Brain microvascular endothelial cell (primary cell): Measurements from ENCODE around the gene SHISA7.
"Not testable (repeated sequence)": the region's sequence is repeated elsewhere in the genome, so short reads cannot be mapped to it uniquely, and the experiment has no call there.

Source experiments
- DNase-seq: peaks from one replicate; pipeline ENCODE4 v3.0.0-alpha.2; 2020
- H3K27ac ChIP-seq: fragments of 250-450 bp; sonication (Bioruptor Pico); 2 replicates; pipeline ENCODE4 v1.5.1; 2020; ENCODE audit warnings: mild to moderate bottlenecking, moderate library complexity
- H3K27me3 ChIP-seq: fragments of 250-450 bp; sonication (Bioruptor Pico); replicated peaks from 2 replicates; pipeline ENCODE4 v1.5.1; 2020; ENCODE audit warnings: mild to moderate bottlenecking
- H3K36me3 ChIP-seq: fragments of 250-450 bp; sonication (Bioruptor Pico); replicated peaks from 2 replicates; pipeline ENCODE4 v1.5.1; 2020; ENCODE audit warnings: mild to moderate bottlenecking
- H3K4me3 ChIP-seq: 2 replicates; pipeline ENCODE4 v1.5.1; 2011; ENCODE audit warnings: low read depth, mild to moderate bottlenecking, control low read depth, low read length, moderate library complexity
- in situ Hi-C: cut with HindIII; loops from 2 replicates; pipeline ENCODE4 v1.10.0; 2017; ENCODE audit warnings: low sequenced_read_pairs, low pct_ligation_motif_present
- TF ChIP-seq, protein P1 (sequence below): IDR thresholded peaks from 2 replicates; pipeline ENCODE4 v1.5.1; 2011; ENCODE audit warnings: low read depth, mild to moderate bottlenecking, moderate library complexity, low read length, control low read depth, inconsistent platforms; ENCODE audit errors: missing control alignments

The SHISA7 gene

DNA sequence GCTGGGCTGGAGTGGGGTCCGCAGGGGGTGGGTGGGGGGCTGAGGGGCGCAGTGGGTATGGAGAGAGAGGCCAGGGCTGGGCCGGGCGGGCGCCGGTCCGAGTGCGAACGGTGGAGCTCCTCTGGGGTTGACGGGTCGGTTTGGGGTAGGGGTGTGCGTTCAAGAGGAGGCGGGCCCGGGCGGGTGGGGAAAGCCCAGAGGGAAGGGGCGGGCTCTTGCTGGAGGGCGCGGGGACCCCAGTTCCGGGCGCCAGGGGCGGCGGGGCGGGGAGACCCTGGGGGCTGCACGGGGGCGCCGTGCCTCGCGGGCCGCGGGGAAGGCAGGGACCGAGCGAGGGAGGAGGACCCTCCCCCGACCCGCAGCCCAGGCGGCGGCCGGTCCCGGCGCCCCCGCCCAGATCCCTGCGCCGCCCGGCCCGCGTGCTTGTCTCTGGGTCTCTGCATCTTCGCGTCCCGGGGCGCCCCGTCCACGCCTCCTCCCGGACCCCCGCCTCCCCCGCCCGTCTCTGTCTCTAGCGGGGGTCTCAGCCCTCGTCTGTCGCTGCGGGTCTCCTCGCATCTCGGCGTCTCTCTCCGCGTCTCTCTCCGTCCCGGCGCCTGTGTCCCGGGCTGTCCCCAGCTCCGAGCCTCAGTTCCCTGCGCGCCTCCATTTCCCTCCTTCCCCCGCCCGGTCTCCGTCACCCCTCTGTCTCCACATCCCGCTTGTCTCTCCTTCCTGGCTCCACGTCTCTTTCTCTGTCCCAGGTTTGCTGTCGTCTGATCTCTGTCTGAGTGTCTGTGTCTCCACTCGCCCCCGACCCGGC, 8.3 kb upstream of the SHISA7 start:
- Histone ChIP-seq H3K36me3 (no peaks in the 10 kb centered on the region), H3K27me3 (peaks cover 17% of the 10 kb centered on the region), H3K27ac (no peak overlapping the region), H3K4me3 (no peak overlapping the region)
- TF ChIP-seq, protein P1, sequence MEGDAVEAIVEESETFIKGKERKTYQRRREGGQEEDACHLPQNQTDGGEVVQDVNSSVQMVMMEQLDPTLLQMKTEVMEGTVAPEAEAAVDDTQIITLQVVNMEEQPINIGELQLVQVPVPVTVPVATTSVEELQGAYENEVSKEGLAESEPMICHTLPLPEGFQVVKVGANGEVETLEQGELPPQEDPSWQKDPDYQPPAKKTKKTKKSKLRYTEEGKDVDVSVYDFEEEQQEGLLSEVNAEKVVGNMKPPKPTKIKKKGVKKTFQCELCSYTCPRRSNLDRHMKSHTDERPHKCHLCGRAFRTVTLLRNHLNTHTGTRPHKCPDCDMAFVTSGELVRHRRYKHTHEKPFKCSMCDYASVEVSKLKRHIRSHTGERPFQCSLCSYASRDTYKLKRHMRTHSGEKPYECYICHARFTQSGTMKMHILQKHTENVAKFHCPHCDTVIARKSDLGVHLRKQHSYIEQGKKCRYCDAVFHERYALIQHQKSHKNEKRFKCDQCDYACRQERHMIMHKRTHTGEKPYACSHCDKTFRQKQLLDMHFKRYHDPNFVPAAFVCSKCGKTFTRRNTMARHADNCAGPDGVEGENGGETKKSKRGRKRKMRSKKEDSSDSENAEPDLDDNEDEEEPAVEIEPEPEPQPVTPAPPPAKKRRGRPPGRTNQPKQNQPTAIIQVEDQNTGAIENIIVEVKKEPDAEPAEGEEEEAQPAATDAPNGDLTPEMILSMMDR, result no peak
- in situ Hi-C loops, result no loop called here
- DNase-seq, result no peak

DNA sequence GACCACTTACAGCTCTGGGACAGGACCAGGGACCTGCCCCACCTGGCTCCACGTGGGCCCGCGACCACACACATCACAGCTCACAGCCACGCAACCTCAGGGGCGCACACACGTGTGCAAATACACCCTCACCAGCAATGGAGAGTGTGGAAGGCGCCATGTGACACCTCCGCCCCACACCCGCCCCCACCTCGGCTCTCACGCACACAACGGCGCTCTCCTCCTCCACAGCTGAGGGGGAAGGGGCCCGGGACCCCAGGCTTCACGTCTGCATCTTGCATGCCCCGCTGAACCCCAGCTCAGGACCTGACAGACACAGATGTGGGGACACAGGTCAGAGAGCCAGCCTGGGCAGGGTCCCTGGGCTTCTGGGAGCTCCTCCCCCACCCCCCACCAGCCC, 6.4 kb upstream of the SHISA7 start:
- Histone ChIP-seq H3K4me3 (no peak overlapping the region), H3K27ac (no peak overlapping the region), H3K36me3 (no peaks in the 10 kb centered on the region), H3K27me3 (peaks cover 20% of the 10 kb centered on the region)
- no peak for DNase-seq
- TF ChIP-seq, protein P1, result no peak
- in situ Hi-C loops, result no loop called here

DNA sequence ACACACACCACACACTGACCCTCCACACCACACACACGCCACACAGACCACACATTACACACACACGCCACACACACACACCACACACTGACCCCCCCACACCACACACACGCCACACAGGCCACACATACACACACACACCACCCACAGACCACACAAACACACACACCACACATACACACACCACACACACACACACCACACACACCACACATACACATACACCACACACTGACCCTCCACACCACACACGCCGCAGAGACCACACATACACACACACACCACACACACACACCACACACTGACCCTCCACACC, 5.0 kb upstream of the SHISA7 start:
- H3K36me3 ChIP-seq, H3K27ac ChIP-seq, H3K4me3 ChIP-seq, in situ Hi-C loops, DNase-seq: not testable (repeated sequence)
- H3K27me3 ChIP-seq, result peaks cover 30% of the 10 kb centered on the region

- Histone ChIP-seq H3K36me3 (no peaks in the 10 kb centered on the region), H3K4me3 (no peak overlapping the region), H3K27me3 (peaks cover 31% of the 10 kb centered on the region), H3K27ac (no peak overlapping the region)
- no peak for DNase-seq
- in situ Hi-C loops, result no loop called here
- TF ChIP-seq, protein P1, result no peak
Measured at GRCh38 chr19:55447421-55448174, 4.5 kb upstream of the SHISA7 start.

- peaks cover 28% of the 10 kb centered on the region for H3K27me3 ChIP-seq
- H3K36me3 ChIP-seq, result no peaks in the 10 kb centered on the region
- DNase-seq, result no peak
- no peak overlapping the region for H3K4me3 ChIP-seq
- in situ Hi-C loops, result no loop called here
- no peak overlapping the region for H3K27ac ChIP-seq
- TF ChIP-seq, protein P1, result no peak
Measured at GRCh38 chr19:55446060-55446459, 3.0 kb upstream of the SHISA7 start.

GRCh38 chr19:55444646-55445045, 1.5 kb upstream of the SHISA7 start:
- TF ChIP-seq, protein P1, result no peak

More at GRCh38 chr19:55444646-55445045, 1.5 kb upstream of the SHISA7 start:
- Histone ChIP-seq H3K36me3 (no peaks in the 10 kb centered on the region), H3K27me3 (peaks cover 37% of the 10 kb centered on the region), H3K27ac (no peak overlapping the region), H3K4me3 (no peak overlapping the region)
- DNase-seq, result no peak
- in situ Hi-C loops, result no loop called here
